Gastrocnemius medialis (tissue), 4 donors: ENCODE data around the gene OR10S1. TPM values are rescaled to one million over a fixed set of nuclear protein-coding genes. Genes with fewer than 3 reads are reported as not detected.

Experiments
- ATAC-seq, 2 donors: fragments of 150-250 bp; one replicate each; pipeline ENCODE4 v1.9.1; 2016
- DNase-seq, 2 donors: peaks; one replicate each; pipeline ENCODE4 v3.0.0-alpha.2; 2019
- H3K27ac ChIP-seq, 4 donors: fragments of 200-600 bp; sonication (generic); 1 replicate in 1 of 4; 2 replicates in 3 of 4; pipeline ENCODE4 v1.5.1; 2016 to 2018; ENCODE audit warnings: mild to moderate bottlenecking in 2 of 4, moderate library complexity in 1 of 4
- H3K27me3 ChIP-seq, 3 donors: fragments of 200-600 bp; sonication (generic) in 2 of 3; 1 replicate in 1 of 3; 2 replicates in 2 of 3; pipeline versions ENCODE4 v1.5.1 to v1.6.0; 2016 to 2019; ENCODE audit warnings: mild to moderate bottlenecking in 1 of 3, moderate library complexity in 1 of 3
- H3K36me3 ChIP-seq, 2 donors: fragments of 200-600 bp; sonication (generic) in 1 of 2; one replicate each; pipeline ENCODE4 v1.5.1; 2017 to 2018
- H3K4me1 ChIP-seq, 2 donors: fragments of 200-600 bp; sonication (generic) in 1 of 2; one replicate each; pipeline ENCODE4 v1.5.1; 2016 to 2017; ENCODE audit warnings: mild to moderate bottlenecking in 2 of 2
- H3K4me3 ChIP-seq, 4 donors: fragments of 200-600 bp; sonication (generic) in 3 of 4; 1 replicate in 1 of 4; 2 replicates in 3 of 4; pipeline ENCODE4 v1.5.1; 2016 to 2019; ENCODE audit warnings: mild to moderate bottlenecking in 2 of 4
- H3K9me3 ChIP-seq, 3 donors: fragments of 200-600 bp; sonication (generic) in 2 of 3; 1 replicate in 1 of 3; 2 replicates in 2 of 3; pipeline ENCODE4 v1.5.1; 2016 to 2019
- CTCF ChIP-seq, 5 experiments: fragments of 450-650 bp in 3 of 5; fragments of 200-600 bp in 2 of 5; sonication (generic) in 2 of 5; IDR thresholded peaks in 4 of 5; conservative IDR thresholded peaks in 1 of 5; 1 replicate in 4 of 5; 2 replicates in 1 of 5; pipeline ENCODE4 v1.5.1; 2016 to 2019; ENCODE audit warnings: antibody characterized with exemption in 5 of 5, mild to moderate bottlenecking in 3 of 5, moderate library complexity in 3 of 5
- POLR2A ChIP-seq, 2 donors: fragments of 450-650 bp; IDR thresholded peaks; one replicate each; pipeline ENCODE4 v1.6.1; 2017; ENCODE audit warnings: antibody characterized with exemption in 2 of 2, mild to moderate bottlenecking in 2 of 2, moderate library complexity in 2 of 2
- in situ Hi-C, 4 donors: fragments of 200-750 bp; cut with MboI; loops; one replicate each; pipeline versions ENCODE4 v1.15.0 to v1.8.0; 2017; ENCODE audit warnings: low sequenced_read_pairs in 4 of 4
- intact Hi-C: fragments of 100-400 bp; cut with DNase I; formaldehyde crosslinking; loops from one replicate; pipeline ENCODE4 v1.15.1; 2023; ENCODE audit warnings: low total_unique reads
- total RNA-seq, 4 donors: library from RNA; depleted of rRNA; stranded (reverse); fragments of >200 nt; gene quantifications; one replicate each; pipeline versions ENCODE4 v1.1.0 to v1.2.3, GENCODE V29; 2016

Gene OR10S1
- total RNA-seq, 4 donors from 2014 or later, result not detected

- intact Hi-C loops (no loop called here), in situ Hi-C loops (no loop called here)
- TF ChIP-seq POLR2A (IDR thresholded peaks at IDR 0.05) (no peak), CTCF (IDR thresholded peaks at IDR 0.05 in 4 of 5, conservative IDR thresholded peaks at IDR 0.05 in 1 of 5) (no peak)
- H3K27me3 ChIP-seq, result no peaks in the 10 kb centered on the region
- H3K9me3 ChIP-seq, result no peaks in the 10 kb centered on the region
- DNase-seq (no peak), ATAC-seq (no peak)
- no peak overlapping the region for H3K27ac ChIP-seq
- no peak overlapping the region for H3K4me3 ChIP-seq
- H3K4me1 ChIP-seq, result no peaks in the 10 kb centered on the region
- H3K36me3 ChIP-seq, result no peaks in the 10 kb centered on the region
Measured at GRCh38 chr11:123979311-123979710, 1.7 kb upstream of the OR10S1 start.

- no peaks in the 10 kb centered on the region for H3K9me3 ChIP-seq
- in situ Hi-C loops (no loop called here), intact Hi-C loops (no loop called here)
- no peaks in the 10 kb centered on the region for H3K4me1 ChIP-seq
- DNase-seq (no peak), ATAC-seq (no peak)
- no peaks in the 10 kb centered on the region for H3K36me3 ChIP-seq
- TF ChIP-seq POLR2A (IDR thresholded peaks at IDR 0.05) (no peak), CTCF (IDR thresholded peaks at IDR 0.05 in 4 of 5, conservative IDR thresholded peaks at IDR 0.05 in 1 of 5) (no peak)
- no peaks in the 10 kb centered on the region for H3K27me3 ChIP-seq
- no peak overlapping the region for H3K4me3 ChIP-seq
- H3K27ac ChIP-seq, result no peak overlapping the region
Measured at GRCh38 chr11:123976770-123977560, 616 bp downstream of the OR10S1 start.

- ATAC-seq, result no peak
- Histone ChIP-seq H3K4me3 (no peak overlapping the region), H3K4me1 (no peaks in the 10 kb centered on the region), H3K36me3 (no peaks in the 10 kb centered on the region), H3K9me3 (no peaks in the 10 kb centered on the region), H3K27ac (no peak overlapping the region), H3K27me3 (no peaks in the 10 kb centered on the region)
- intact Hi-C loops, result no loop called here
- DNase-seq, result no peak
- no peak for TF ChIP-seq CTCF (IDR thresholded peaks at IDR 0.05 in 4 of 5, conservative IDR thresholded peaks at IDR 0.05 in 1 of 5)
- no peak for TF ChIP-seq POLR2A (IDR thresholded peaks at IDR 0.05)
- in situ Hi-C loops, result no loop called here
Measured at GRCh38 chr11:123973816-123974215, 3.8 kb downstream of the OR10S1 start.

GRCh38 chr11:123956752-123957151 is 20.8 kb downstream of the OR10S1 start:
- in situ Hi-C loops, result no loop called here
- Histone ChIP-seq H3K4me3 (no peak overlapping the region), H3K9me3 (no peaks in the 10 kb centered on the region), H3K27ac (no peak overlapping the region), H3K36me3 (no peaks in the 10 kb centered on the region), H3K27me3 (no peaks in the 10 kb centered on the region), H3K4me1 (no peaks in the 10 kb centered on the region)
- DNase-seq (no peak), ATAC-seq (no peak)
- no peak for TF ChIP-seq POLR2A (IDR thresholded peaks at IDR 0.05)
- no peak for TF ChIP-seq CTCF (IDR thresholded peaks at IDR 0.05 in 4 of 5, conservative IDR thresholded peaks at IDR 0.05 in 1 of 5)
- intact Hi-C loops, result no loop called here

- Histone ChIP-seq H3K36me3 (no peaks in the 10 kb centered on the region), H3K27me3 (no peaks in the 10 kb centered on the region), H3K4me1 (no peaks in the 10 kb centered on the region), H3K27ac (no peak overlapping the region), H3K9me3 (no peaks in the 10 kb centered on the region), H3K4me3 (no peak overlapping the region)
- ATAC-seq (no peak), DNase-seq (no peak)
- in situ Hi-C loops (no loop called here), intact Hi-C loops (no loop called here)
- no peak for TF ChIP-seq POLR2A (IDR thresholded peaks at IDR 0.05)
- TF ChIP-seq CTCF (IDR thresholded peaks at IDR 0.05 in 4 of 5, conservative IDR thresholded peaks at IDR 0.05 in 1 of 5), result no peak
Measured at GRCh38 chr11:123945132-123945531, 32.4 kb downstream of the OR10S1 start.
